ENCODE results near the gene THTPA. TPM values are rescaled to one million over a fixed set of nuclear protein-coding genes. Genes with fewer than 3 reads are reported as not detected.

Gene THTPA
- total and polyA plus RNA-seq, 2 of the 13 experiments (the other 11 are each of a cell fraction or from before 2014, with no cell fraction given), result 7.4 to 8.7 TPM

- TF ChIP-seq CREM (IDR thresholded peaks at IDR 0.05), result peak; percentile 54; the same call in 1 of the 2 replicates
- TF ChIP-seq CREM (CRISPR knock-in tag; IDR thresholded peaks at IDR 0.05), result no peak; the same call in 1 of the 2 replicates
- peak; percentile 92 for TF ChIP-seq ZNF274 (CRISPR knock-in tag; IDR thresholded peaks at IDR 0.05)
- peak; percentile 87 for TF ChIP-seq HOXA3 (CRISPR knock-in tag; IDR thresholded peaks at IDR 0.05)
- peak; percentile 68; the same call in 1 of the 2 replicates for TF ChIP-seq TFDP1 (CRISPR knock-in tag; IDR thresholded peaks at IDR 0.05; ENCODE audit: borderline replicate concordance)
- TF ChIP-seq REXO4 (CRISPR knock-in tag; IDR thresholded peaks at IDR 0.05; ENCODE audit: borderline replicate concordance), result no peak
- no peak for TF ChIP-seq NR2F2 (IDR thresholded peaks at IDR 0.05; ENCODE audit: borderline replicate concordance, low read depth)
- TF ChIP-seq NFATC3 (CRISPR knock-in tag; IDR thresholded peaks at IDR 0.05), result peak; percentile 89; the same call in 1 of the 2 replicates
- peak; percentile 80; the same call in 1 of the 2 replicates for TF ChIP-seq ZNF761 (CRISPR knock-in tag; conservative IDR thresholded peaks at IDR 0.05)
- TF ChIP-seq BCL3 (CRISPR knock-in tag; IDR thresholded peaks at IDR 0.05), result peak; percentile 98
- TF ChIP-seq KLF9 (CRISPR knock-in tag; IDR thresholded peaks at IDR 0.05; ENCODE audit: low read depth), result 0 out of 2 replicates have a peak, but pooled peaks have one; percentile 53
- TF ChIP-seq ZNF501 (CRISPR knock-in tag; IDR thresholded peaks at IDR 0.05), result peak; percentile 47
- TF ChIP-seq NKX3-1 (CRISPR knock-in tag; IDR thresholded peaks at IDR 0.05), result peak; percentile 86; the same call in 1 of the 2 replicates
- peak; percentile 89 for TF ChIP-seq ASH2L (IDR thresholded peaks at IDR 0.05; ENCODE audit: insufficient read length, low read depth, low read length)
- peak; percentile 92; the same call in 1 of the 2 replicates for TF ChIP-seq ZNF430 (CRISPR knock-in tag; IDR thresholded peaks at IDR 0.05)
- TF ChIP-seq PHF21A (CRISPR knock-in tag; IDR thresholded peaks at IDR 0.05), result peak; percentile 87
- TF ChIP-seq MXD1 (CRISPR knock-in tag; IDR thresholded peaks at IDR 0.05), result peak; percentile 63; the same call in 1 of the 2 replicates
- TF ChIP-seq ZNF747 (CRISPR knock-in tag; IDR thresholded peaks at IDR 0.05; ENCODE audit: borderline replicate concordance), result peak; percentile 78
- peak; percentile 93 for TF ChIP-seq NRL (CRISPR knock-in tag; IDR thresholded peaks at IDR 0.05; ENCODE audit: borderline replicate concordance)
- peak; percentile 89 for TF ChIP-seq MYC (CRISPR knock-in tag; IDR thresholded peaks at IDR 0.05; ENCODE audit: borderline replicate concordance)
- TF ChIP-seq HOXA5 (CRISPR knock-in tag; IDR thresholded peaks at IDR 0.05), result peak; percentile 72
- TF ChIP-seq ZBTB8A (CRISPR knock-in tag; IDR thresholded peaks at IDR 0.05; ENCODE audit: borderline replicate concordance, low read depth), result no peak
- peak; percentile 60 for TF ChIP-seq PPARG (CRISPR knock-in tag; conservative IDR thresholded peaks at IDR 0.05)
- no peak for TF ChIP-seq SP5 (CRISPR knock-in tag; IDR thresholded peaks at IDR 0.05; ENCODE audit: borderline replicate concordance, low read depth)
- TF ChIP-seq PATZ1 (CRISPR knock-in tag; IDR thresholded peaks at IDR 0.05), result peak; percentile 93
- TF ChIP-seq YY1 (IDR thresholded peaks at IDR 0.05; ENCODE audit: insufficient read depth, insufficient replicate concordance, low read depth, low read length), result peak; percentile 88
Measured at GRCh38 chr14:23551266-23552028, 4.6 kb upstream of the THTPA start, which contains the start of gene ZFHX2 (continued).

Measured in HepG2 (cell line).